PC-9 (cell line): ENCODE data around the gene CXCR1.

ENCODE experiments used
- EZH2 ChIP-seq: fragments of 200-600 bp; sonication (generic); IDR thresholded peaks from 2 replicates; pipeline ENCODE4 v1.8.0; 2017; ENCODE audit warnings: antibody characterized with exemption, low read depth
- TF ChIP-seq, protein P1 (sequence below): fragments of 200-600 bp; sonication (generic); conservative IDR thresholded peaks from 2 replicates; pipeline ENCODE4 v1.6.1; 2017; ENCODE audit warnings: mixed run types, antibody characterized with exemption, mild to moderate bottlenecking, moderate library complexity

DNA sequence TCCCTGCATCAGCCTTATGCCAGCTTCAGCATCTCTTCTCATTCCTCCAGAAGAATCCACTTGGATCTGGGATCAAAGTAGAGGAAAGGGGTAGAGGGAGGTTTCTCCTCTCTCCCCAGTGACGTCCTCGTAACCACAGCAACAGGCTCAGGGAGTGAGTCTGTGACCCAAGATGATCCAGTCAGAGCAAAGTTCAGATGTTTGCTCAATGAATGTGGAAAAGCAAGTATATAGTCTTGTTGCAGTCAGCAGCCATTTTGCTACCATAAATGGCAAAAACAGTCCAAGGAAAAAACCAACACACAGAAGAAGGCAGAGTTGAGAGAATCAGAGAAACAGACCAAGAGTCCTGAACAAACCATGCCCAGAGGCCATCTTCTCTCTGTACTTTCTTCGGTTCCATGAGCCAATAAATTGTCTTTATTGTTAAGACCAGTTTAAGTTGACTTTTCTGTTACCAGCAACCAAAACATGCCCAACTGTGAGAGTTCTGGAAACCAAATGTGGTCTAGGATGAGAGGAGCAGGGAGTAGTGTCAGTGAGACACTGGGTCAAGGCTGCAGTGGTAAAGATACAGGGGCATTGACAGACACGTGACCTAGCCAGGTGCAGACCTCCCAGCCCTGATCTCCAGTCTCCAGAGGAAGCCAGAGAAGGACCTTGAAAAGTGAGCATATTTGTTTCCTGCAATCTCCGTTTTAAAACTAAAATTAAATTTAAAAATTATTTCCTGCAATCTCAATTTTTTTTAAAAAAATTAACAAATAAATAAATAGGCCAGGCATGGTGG lies 3.2 kb upstream of the CXCR1 start:
- no peak for TF ChIP-seq EZH2
- TF ChIP-seq, protein P1, sequence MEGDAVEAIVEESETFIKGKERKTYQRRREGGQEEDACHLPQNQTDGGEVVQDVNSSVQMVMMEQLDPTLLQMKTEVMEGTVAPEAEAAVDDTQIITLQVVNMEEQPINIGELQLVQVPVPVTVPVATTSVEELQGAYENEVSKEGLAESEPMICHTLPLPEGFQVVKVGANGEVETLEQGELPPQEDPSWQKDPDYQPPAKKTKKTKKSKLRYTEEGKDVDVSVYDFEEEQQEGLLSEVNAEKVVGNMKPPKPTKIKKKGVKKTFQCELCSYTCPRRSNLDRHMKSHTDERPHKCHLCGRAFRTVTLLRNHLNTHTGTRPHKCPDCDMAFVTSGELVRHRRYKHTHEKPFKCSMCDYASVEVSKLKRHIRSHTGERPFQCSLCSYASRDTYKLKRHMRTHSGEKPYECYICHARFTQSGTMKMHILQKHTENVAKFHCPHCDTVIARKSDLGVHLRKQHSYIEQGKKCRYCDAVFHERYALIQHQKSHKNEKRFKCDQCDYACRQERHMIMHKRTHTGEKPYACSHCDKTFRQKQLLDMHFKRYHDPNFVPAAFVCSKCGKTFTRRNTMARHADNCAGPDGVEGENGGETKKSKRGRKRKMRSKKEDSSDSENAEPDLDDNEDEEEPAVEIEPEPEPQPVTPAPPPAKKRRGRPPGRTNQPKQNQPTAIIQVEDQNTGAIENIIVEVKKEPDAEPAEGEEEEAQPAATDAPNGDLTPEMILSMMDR: no peak
